Measurements from ENCODE around the gene TIMP2.

GRCh38 chr17:78903101-78903779 is 21.9 kb downstream of the TIMP2 start, which contains the start of gene CEP295NL:
- TF ChIP-seq RAD21 (conservative IDR thresholded peaks at IDR 0.05): peak; percentile 23
- TF ChIP-seq EZH2 (IDR thresholded peaks at IDR 0.05; ENCODE audit: borderline replicate concordance, insufficient read depth, low read length, poor library complexity, severe bottlenecking): no peak
- TF ChIP-seq SMC3 (conservative IDR thresholded peaks at IDR 0.05; ENCODE audit: poor library complexity): peak; percentile 15
- no peak for TF ChIP-seq CTCF (IDR thresholded peaks at IDR 0.05; ENCODE audit: poor library complexity, severe bottlenecking)
- TF ChIP-seq POLR2AphosphoS5 (IDR thresholded peaks at IDR 0.05): peak; percentile 15
